Smooth muscle cell (in vitro differentiated cells): Measurements from ENCODE around the gene WWOX. TPM values are rescaled to one million over a fixed set of nuclear protein-coding genes. Genes with fewer than 3 reads are reported as not detected.

Source experiments
- DNase-seq: peaks from one replicate; lab custom pipeline; 2025; ENCODE audit not compliant: unreplicated experiment; lab: John Stamatoyannopoulos, UW
- H2AFZ ChIP-seq: fragments of 200-600 bp; sonication (generic); 2 replicates; pipeline ENCODE4 v1.6.0; 2016; ENCODE audit warnings: antibody characterized with exemption, low read depth, mild to moderate bottlenecking
- H3F3A ChIP-seq: fragments of 200-600 bp; sonication (generic); 2 replicates; pipeline ENCODE4 v1.6.0; 2017; ENCODE audit warnings: antibody characterized with exemption, low read depth
- H3K27ac ChIP-seq: fragments of 200-600 bp; sonication (generic); 2 replicates; pipeline ENCODE4 v1.5.1; 2016; ENCODE audit warnings: low read depth, mild to moderate bottlenecking
- H3K27me3 ChIP-seq: fragments of 200-600 bp; sonication (generic); 2 replicates; pipeline ENCODE4 v1.6.1; 2016; ENCODE audit warnings: low read depth, mild to moderate bottlenecking
- H3K36me3 ChIP-seq: fragments of 200-600 bp; sonication (generic); 2 replicates; pipeline ENCODE4 v1.5.1; 2016; ENCODE audit warnings: low read depth
- H3K4me1 ChIP-seq: fragments of 200-600 bp; sonication (generic); 2 replicates; pipeline ENCODE4 v1.5.1; 2016; ENCODE audit warnings: low read depth
- H3K4me2 ChIP-seq: fragments of 200-600 bp; sonication (generic); 2 replicates; pipeline ENCODE4 v1.6.0; 2016; ENCODE audit warnings: mild to moderate bottlenecking
- H3K4me3 ChIP-seq: fragments of 200-600 bp; sonication (generic); 2 replicates; pipeline ENCODE4 v1.5.1; 2016; ENCODE audit warnings: mild to moderate bottlenecking
- H3K79me2 ChIP-seq: fragments of 200-600 bp; sonication (generic); 2 replicates; pipeline ENCODE4 v1.6.0; 2016; ENCODE audit warnings: low read depth, mild to moderate bottlenecking
- H3K9ac ChIP-seq: fragments of 200-600 bp; sonication (generic); 2 replicates; pipeline ENCODE4 v1.6.0; 2016; ENCODE audit warnings: low read depth
- H3K9me3 ChIP-seq: fragments of 200-600 bp; sonication (generic); replicated peaks from 2 replicates; pipeline ENCODE4 v1.5.1; 2016; ENCODE audit warnings: low read depth
- H4K20me1 ChIP-seq: fragments of 200-600 bp; sonication (generic); 2 replicates; pipeline ENCODE4 v1.6.0; 2016; ENCODE audit warnings: low read depth
- CTCF ChIP-seq: fragments of 200-600 bp; sonication (generic); IDR thresholded peaks from 2 replicates; pipeline ENCODE4 v1.5.1; 2017; ENCODE audit warnings: borderline replicate concordance, mild to moderate bottlenecking, antibody characterized with exemption; ENCODE audit not compliant: insufficient read depth, poor library complexity, severe bottlenecking
- WGBS: methylation state at CpG from one replicate; pipeline ENCODE4 v1.1.7; 2016; ENCODE audit warnings: low lambda C conversion rate; 5-methylcytosine and 5-hydroxymethylcytosine counted together
- polyA plus RNA-seq: library from polyadenylated mRNA; unstranded; fragments of >200 nt; fragmentation: Nextera tagmentation; extraction: Ambion mirVana; gene quantifications from 2 replicates; pipeline ENCODE4 v1.2.1, GENCODE V29; 2016
- total RNA-seq: library from RNA; depleted of rRNA; stranded (reverse); fragments of >200 nt; gene quantifications from 2 replicates; pipeline ENCODE4 v1.2.3, GENCODE V29; 2014

The WWOX gene
- total and polyA plus RNA-seq, 2 experiments from 2014 or later = 7.5 to 14.0 TPM

- no peaks in the 10 kb centered on the region for H3K79me2 ChIP-seq
- H3K4me3 ChIP-seq = no peak overlapping the region
- H3K9me3 ChIP-seq = no peaks in the 10 kb centered on the region
- H3K9ac ChIP-seq = no peak overlapping the region
- TF ChIP-seq CTCF = no peak
- peaks cover 16% of the 10 kb centered on the region for H3K4me1 ChIP-seq
- DNase-seq = no peak
- H3K27me3 ChIP-seq = peaks cover 4% of the 10 kb centered on the region
- H3K27ac ChIP-seq = no peak overlapping the region
- no peak overlapping the region for H3K4me2 ChIP-seq
- no peaks in the 10 kb centered on the region for H4K20me1 ChIP-seq
- no peaks in the 10 kb centered on the region for H3F3A ChIP-seq
- H3K36me3 ChIP-seq = no peaks in the 10 kb centered on the region
- H2AFZ ChIP-seq = no peak overlapping the region
- 98% methylated on average over 3 of the region's 3 CpGs for WGBS
Measured at GRCh38 chr16:78284957-78285434, 185.5 kb downstream of the WWOX start.

- TF ChIP-seq CTCF = no peak
- H3K27me3 ChIP-seq = peaks cover 4% of the 10 kb centered on the region
- no peaks in the 10 kb centered on the region for H4K20me1 ChIP-seq
- H3K9me3 ChIP-seq = no peaks in the 10 kb centered on the region
- no peaks in the 10 kb centered on the region for H3F3A ChIP-seq
- WGBS = 96% methylated on average over 6 of the region's 6 CpGs
- no peak overlapping the region for H3K9ac ChIP-seq
- H2AFZ ChIP-seq = no peak overlapping the region
- H3K79me2 ChIP-seq = no peaks in the 10 kb centered on the region
- no peak for DNase-seq
- H3K36me3 ChIP-seq = no peaks in the 10 kb centered on the region
- no peak overlapping the region for H3K27ac ChIP-seq
- H3K4me1 ChIP-seq = peaks cover 19% of the 10 kb centered on the region
- H3K4me3 ChIP-seq = no peak overlapping the region
- no peak overlapping the region for H3K4me2 ChIP-seq
Measured at GRCh38 chr16:78285437-78285922, 186.0 kb downstream of the WWOX start.

- no peaks in the 10 kb centered on the region for H3K9me3 ChIP-seq
- TF ChIP-seq CTCF = no peak
- H3K27ac ChIP-seq = no peak overlapping the region
- H3K27me3 ChIP-seq = peaks cover 4% of the 10 kb centered on the region
- peaks cover 24% of the 10 kb centered on the region for H3K4me1 ChIP-seq
- no peaks in the 10 kb centered on the region for H3F3A ChIP-seq
- no peak overlapping the region for H3K4me2 ChIP-seq
- no peak overlapping the region for H3K9ac ChIP-seq
- H3K4me3 ChIP-seq = no peak overlapping the region
- no peak for DNase-seq
- H4K20me1 ChIP-seq = no peaks in the 10 kb centered on the region
- no peaks in the 10 kb centered on the region for H3K79me2 ChIP-seq
- WGBS = 94% methylated on average over 4 of the region's 4 CpGs
- H3K36me3 ChIP-seq = no peaks in the 10 kb centered on the region
- no peak overlapping the region for H2AFZ ChIP-seq
Measured at GRCh38 chr16:78286065-78286464, 186.6 kb downstream of the WWOX start.

GRCh38 chr16:78288888-78289287 lies 189.4 kb downstream of the WWOX start:
- H3K79me2 ChIP-seq = no peaks in the 10 kb centered on the region
- TF ChIP-seq CTCF = no peak
- no peak for DNase-seq
- H3K4me3 ChIP-seq = no peak overlapping the region
- H3K4me1 ChIP-seq = peaks cover 24% of the 10 kb centered on the region
- H3K27me3 ChIP-seq = peaks cover 4% of the 10 kb centered on the region
- 96% methylated on average over 9 of the region's 9 CpGs for WGBS
- no peak overlapping the region for H3K4me2 ChIP-seq
- no peaks in the 10 kb centered on the region for H3K9me3 ChIP-seq
- no peak overlapping the region for H2AFZ ChIP-seq
- no peaks in the 10 kb centered on the region for H3K36me3 ChIP-seq
- no peak overlapping the region for H3K27ac ChIP-seq
- no peaks in the 10 kb centered on the region for H3F3A ChIP-seq
- H3K9ac ChIP-seq = no peak overlapping the region
- H4K20me1 ChIP-seq = no peaks in the 10 kb centered on the region
